Hepatocyte (in vitro differentiated cells): Measurements from ENCODE around the gene DDX19B. TPM values are rescaled to one million over a fixed set of nuclear protein-coding genes. Genes with fewer than 3 reads are reported as not detected.
A peak's percentile ranks its signal among the peaks of the same experiment; 100 is the strongest.

Experiments
- DNase-seq: peaks from one replicate; pipeline ENCODE4 v3.0.0-alpha.2; 2016; ENCODE audit warnings: low spot score
- H2AFZ ChIP-seq: fragments of 200-600 bp; sonication (generic); 2 replicates; pipeline ENCODE4 v1.6.0; 2016; ENCODE audit warnings: antibody characterized with exemption, mild to moderate bottlenecking
- H3K27ac ChIP-seq: fragments of 200-600 bp; sonication (generic); 2 replicates; pipeline ENCODE4 v1.5.1; 2016; ENCODE audit warnings: mild to moderate bottlenecking
- H3K27me3 ChIP-seq: fragments of 200-600 bp; sonication (generic); 2 replicates; pipeline ENCODE4 v1.6.1; 2016
- H3K36me3 ChIP-seq: fragments of 200-600 bp; sonication (generic); replicated peaks from 2 replicates; pipeline ENCODE4 v1.5.1; 2016; ENCODE audit warnings: low read depth; ENCODE audit not compliant: insufficient read depth
- H3K4me1 ChIP-seq: fragments of 200-600 bp; sonication (generic); 2 replicates; pipeline ENCODE4 v1.5.1; 2016; ENCODE audit warnings: mild to moderate bottlenecking, moderate library complexity; ENCODE audit not compliant: insufficient read depth
- H3K4me2 ChIP-seq: fragments of 200-600 bp; sonication (generic); 2 replicates; pipeline ENCODE4 v1.6.0; 2016
- H3K4me3 ChIP-seq: fragments of 200-600 bp; sonication (generic); 2 replicates; pipeline ENCODE4 v1.5.1; 2016; ENCODE audit warnings: mild to moderate bottlenecking
- H3K79me2 ChIP-seq: fragments of 200-600 bp; sonication (generic); 2 replicates; pipeline ENCODE4 v1.6.0; 2017; ENCODE audit warnings: mild to moderate bottlenecking
- H3K9me2 ChIP-seq: fragments of 200-600 bp; sonication (generic); replicated peaks from 2 replicates; pipeline ENCODE4 v1.6.0; 2017; ENCODE audit warnings: mild to moderate bottlenecking; ENCODE audit not compliant: insufficient read depth
- H3K9me3 ChIP-seq: fragments of 200-600 bp; sonication (generic); 2 replicates; pipeline ENCODE4 v1.5.1; 2016; ENCODE audit warnings: low read depth, mild to moderate bottlenecking
- H4K20me1 ChIP-seq: fragments of 200-600 bp; sonication (generic); 2 replicates; pipeline ENCODE4 v1.6.0; 2016; ENCODE audit warnings: mild to moderate bottlenecking; ENCODE audit not compliant: insufficient read depth, poor library complexity, severe bottlenecking
- EZH2 ChIP-seq: fragments of 200-600 bp; sonication (generic); IDR thresholded peaks from 2 replicates; pipeline ENCODE4 v1.6.1; 2016; ENCODE audit warnings: antibody characterized with exemption, mild to moderate bottlenecking, borderline replicate concordance
- EZH2phosphoT487 ChIP-seq: fragments of 200-600 bp; sonication (generic); IDR thresholded peaks from one replicate; pipeline ENCODE4 v1.6.1; 2018; ENCODE audit warnings: antibody characterized with exemption, mild to moderate bottlenecking, low read depth, moderate library complexity; ENCODE audit not compliant: unreplicated experiment, severe bottlenecking
- WGBS: methylation state at CpG from one replicate; pipeline ENCODE4 v1.1.6; 2016; ENCODE audit warnings: low lambda C conversion rate; ENCODE audit errors: missing lambda C conversion rate; 5-methylcytosine and 5-hydroxymethylcytosine counted together
- polyA plus RNA-seq: library from polyadenylated mRNA; unstranded; fragments of >200 nt; fragmentation: Nextera tagmentation; extraction: Ambion mirVana; gene quantifications from 2 replicates; pipeline ENCODE4 v1.2.1, GENCODE V29; 2016
- small RNA-seq: library from RNA; depleted of rRNA; stranded (forward); fragments of <200 nt; gene quantifications from one replicate; pipeline ENCODE3, GENCODE V24; 2014
- total RNA-seq: library from RNA; depleted of rRNA; stranded (reverse); fragments of >200 nt; gene quantifications from 2 replicates; pipeline ENCODE4 v1.2.3, GENCODE V29; 2014
- TF ChIP-seq, protein P1 (sequence below): fragments of 200-600 bp; sonication (generic); IDR thresholded peaks from 2 replicates; pipeline ENCODE4 v1.5.1; 2016; ENCODE audit warnings: antibody characterized with exemption, mild to moderate bottlenecking; ENCODE audit not compliant: poor library complexity

DDX19B gene
- total and polyA plus RNA-seq, 2 experiments from 2014 or later = 26.6 to 38.7 TPM

DNA sequence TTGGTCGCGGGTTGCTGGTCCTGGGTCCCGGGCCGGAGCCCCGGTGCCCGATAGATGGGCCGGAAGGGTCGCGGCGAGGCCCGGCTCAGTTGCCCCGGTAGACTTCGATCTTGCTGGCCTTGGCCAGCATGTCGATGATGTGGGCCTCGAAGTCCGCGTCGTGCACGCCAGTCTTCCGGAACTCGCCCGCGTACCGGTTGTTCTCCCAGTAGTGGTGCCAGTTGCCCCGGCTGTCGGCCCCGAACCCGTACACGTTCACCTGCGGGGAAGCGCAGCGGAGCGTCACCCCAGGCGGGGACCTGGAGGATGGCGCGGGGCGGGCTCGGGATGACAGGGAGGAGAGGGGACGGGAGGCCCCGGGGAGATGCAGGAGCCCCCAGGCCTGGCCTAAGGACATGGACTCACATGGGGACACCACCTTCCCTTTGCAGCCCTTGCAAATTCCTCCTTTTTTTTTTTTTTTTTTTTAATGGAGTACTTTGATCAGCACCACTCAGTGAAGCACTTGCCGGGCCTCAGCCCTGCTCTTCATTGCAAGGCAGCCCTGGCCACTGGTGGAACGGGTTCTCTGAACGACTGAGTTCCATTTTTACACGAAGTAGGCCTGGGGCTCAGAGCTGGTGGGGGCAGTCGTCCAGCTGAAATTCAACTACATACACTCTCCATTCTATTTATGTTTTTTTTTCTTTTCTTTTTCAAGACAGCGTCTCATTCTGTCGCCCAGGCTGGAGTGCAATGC is 82.8 kb downstream of the DDX19B start:
- no peak for DNase-seq
- Histone ChIP-seq H3K27ac (peak overlapping the region; percentile 60), H3K36me3 (no peaks in the 10 kb centered on the region), H4K20me1 (no peaks in the 10 kb centered on the region), H2AFZ (peak overlapping the region; percentile 49), H3K4me1 (no peaks in the 10 kb centered on the region), H3K79me2 (peaks cover 20% of the 10 kb centered on the region), H3K4me2 (peak overlapping the region; percentile 75), H3K4me3 (no peak overlapping the region), H3K9me2 (no peaks in the 10 kb centered on the region), H3K27me3 (no peaks in the 10 kb centered on the region), H3K9me3 (no peaks in the 10 kb centered on the region)
- no peak for TF ChIP-seq EZH2phosphoT487
- TF ChIP-seq, protein P1, sequence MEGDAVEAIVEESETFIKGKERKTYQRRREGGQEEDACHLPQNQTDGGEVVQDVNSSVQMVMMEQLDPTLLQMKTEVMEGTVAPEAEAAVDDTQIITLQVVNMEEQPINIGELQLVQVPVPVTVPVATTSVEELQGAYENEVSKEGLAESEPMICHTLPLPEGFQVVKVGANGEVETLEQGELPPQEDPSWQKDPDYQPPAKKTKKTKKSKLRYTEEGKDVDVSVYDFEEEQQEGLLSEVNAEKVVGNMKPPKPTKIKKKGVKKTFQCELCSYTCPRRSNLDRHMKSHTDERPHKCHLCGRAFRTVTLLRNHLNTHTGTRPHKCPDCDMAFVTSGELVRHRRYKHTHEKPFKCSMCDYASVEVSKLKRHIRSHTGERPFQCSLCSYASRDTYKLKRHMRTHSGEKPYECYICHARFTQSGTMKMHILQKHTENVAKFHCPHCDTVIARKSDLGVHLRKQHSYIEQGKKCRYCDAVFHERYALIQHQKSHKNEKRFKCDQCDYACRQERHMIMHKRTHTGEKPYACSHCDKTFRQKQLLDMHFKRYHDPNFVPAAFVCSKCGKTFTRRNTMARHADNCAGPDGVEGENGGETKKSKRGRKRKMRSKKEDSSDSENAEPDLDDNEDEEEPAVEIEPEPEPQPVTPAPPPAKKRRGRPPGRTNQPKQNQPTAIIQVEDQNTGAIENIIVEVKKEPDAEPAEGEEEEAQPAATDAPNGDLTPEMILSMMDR = no peak
- no peak for TF ChIP-seq EZH2
- WGBS = 19% methylated on average over 44 of the region's 47 CpGs

DNA sequence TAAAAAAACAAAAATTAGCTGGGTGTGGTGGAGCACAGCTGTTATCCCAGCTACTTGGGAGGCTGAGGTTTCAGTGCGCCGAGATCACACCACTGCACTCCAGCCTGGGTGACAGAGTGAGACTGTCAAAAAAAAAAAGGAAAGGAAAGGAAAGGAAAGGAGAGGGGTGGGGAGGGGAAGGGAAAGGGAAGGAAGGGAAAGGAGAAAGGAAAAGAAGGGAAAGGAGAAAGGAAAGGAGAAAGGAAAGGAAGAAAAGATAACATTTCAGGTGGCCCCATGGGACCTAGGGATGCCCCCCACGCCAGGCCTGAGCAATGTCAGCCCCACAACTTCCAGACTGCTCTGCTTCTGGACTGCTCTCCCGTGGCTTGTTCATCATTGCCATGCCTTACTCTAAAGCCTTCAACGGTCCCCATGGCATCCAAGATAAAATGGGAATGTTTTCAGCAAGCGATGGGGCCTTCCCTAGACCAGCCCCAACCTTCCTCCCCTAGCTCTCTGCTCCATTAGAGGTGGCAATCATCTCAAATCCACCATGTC is 84.5 kb downstream of the DDX19B start:
- Histone ChIP-seq H3K4me3 (no peak overlapping the region), H3K4me1 (no peaks in the 10 kb centered on the region), H3K9me2 (no peaks in the 10 kb centered on the region), H3K36me3 (no peaks in the 10 kb centered on the region), H3K27me3 (no peaks in the 10 kb centered on the region), H4K20me1 (no peaks in the 10 kb centered on the region), H3K9me3 (no peaks in the 10 kb centered on the region), H2AFZ (no peak overlapping the region), H3K27ac (no peak overlapping the region), H3K79me2 (peaks cover 12% of the 10 kb centered on the region), H3K4me2 (no peak overlapping the region)
- DNase-seq = no peak
- TF ChIP-seq EZH2phosphoT487 = no peak
- no peak for TF ChIP-seq EZH2
- TF ChIP-seq, protein P1 = no peak
- WGBS = 96% methylated on average over 6 of the region's 6 CpGs

Small RNA genes lying within 50 kb of the gene (small RNA-seq; reads per million reads assigned to genes)
- gene RN7SL279P = not detected

Other genes with a start within 250 kb of the DDX19B start
- 16.7 and 17.2 TPM in 2 replicates for gene PDPR, start 184.9 kb upstream of the DDX19B start, total RNA-seq
- gene PDPR, start 184.9 kb upstream of the DDX19B start, polyA plus RNA-seq = 5.3 and 6.8 TPM in 2 replicates
- gene CLEC18C, start 125.4 kb upstream of the DDX19B start, total RNA-seq = not detected in 2 replicates
- not detected in 2 replicates for gene CLEC18C, start 125.4 kb upstream of the DDX19B start, polyA plus RNA-seq
- gene EXOSC6, start 47.2 kb upstream of the DDX19B start, total RNA-seq = 24.7 and 28.7 TPM in 2 replicates
- 20.8 and 21.4 TPM in 2 replicates for gene EXOSC6, start 47.2 kb upstream of the DDX19B start, polyA plus RNA-seq
- 73.8 and 78.6 TPM in 2 replicates for gene AARS1, start 9.7 kb upstream of the DDX19B start, total RNA-seq
- gene AARS1, start 9.7 kb upstream of the DDX19B start, polyA plus RNA-seq = 71.2 and 79.5 TPM in 2 replicates
- 49.5 and 55.7 TPM in 2 replicates for gene DDX19A, start 47.7 kb downstream of the DDX19B start, total RNA-seq
- 39.1 and 45.1 TPM in 2 replicates for gene DDX19A, start 47.7 kb downstream of the DDX19B start, polyA plus RNA-seq
- 24.2 and 29.2 TPM in 2 replicates for gene ST3GAL2, start 139.9 kb downstream of the DDX19B start, total RNA-seq
- 20.8 and 25.6 TPM in 2 replicates for gene ST3GAL2, start 139.9 kb downstream of the DDX19B start, polyA plus RNA-seq
- gene FCSK, start 155.4 kb downstream of the DDX19B start, total RNA-seq = 13.3 and 25.9 TPM in 2 replicates
- gene FCSK, start 155.4 kb downstream of the DDX19B start, polyA plus RNA-seq = 12.1 and 15.7 TPM in 2 replicates
- gene COG4, start 224.4 kb downstream of the DDX19B start, total RNA-seq = 45.9 and 52.9 TPM in 2 replicates
- gene COG4, start 224.4 kb downstream of the DDX19B start, polyA plus RNA-seq = 35.3 and 48.9 TPM in 2 replicates
- gene SF3B3, start 224.6 kb downstream of the DDX19B start, total RNA-seq = 112 and 147 TPM in 2 replicates
- gene SF3B3, start 224.6 kb downstream of the DDX19B start, polyA plus RNA-seq = 165 and 171 TPM in 2 replicates